Stimulated activated CD8-positive, alpha-beta memory T cell treated with anti-CD3 and anti-CD28 coated beads, Interleukin-7, amount 100 ng/mL, for 1 hour (primary cell): ENCODE results near the gene FAU.
A peak's percentile ranks its signal among the peaks of the same experiment; 100 is the strongest.

Source experiments
- DNase-seq, 2 donors: peaks; one replicate each; pipeline ENCODE4 v3.0.0-alpha.2; 2020; ENCODE audit warnings: low read depth in 2 of 2

Gene FAU

DNA sequence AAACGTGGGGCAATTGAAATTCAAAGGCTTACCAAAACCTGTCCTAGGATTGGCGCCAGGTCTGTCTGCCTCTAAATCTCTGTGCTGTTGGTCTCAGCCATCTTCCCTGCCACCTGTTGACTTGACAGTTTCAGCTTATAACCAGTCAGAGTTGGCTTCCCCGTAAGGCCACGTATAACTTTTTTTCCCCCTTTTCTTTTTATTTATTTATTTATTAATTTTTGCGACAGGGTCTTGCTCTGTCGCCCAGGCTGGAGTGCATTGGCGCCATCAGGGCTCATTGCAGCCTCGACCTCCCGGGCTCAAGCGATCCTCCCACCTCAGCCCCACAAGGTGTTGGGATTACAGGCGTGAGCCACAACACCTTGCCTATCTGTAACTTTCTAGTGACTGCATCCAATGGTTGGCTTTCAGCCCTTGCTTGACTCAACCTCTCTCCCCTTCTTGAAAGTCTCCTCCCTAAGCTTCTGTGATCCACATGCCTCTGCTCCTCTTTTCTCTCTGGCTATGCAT lies 13.8 kb upstream of the FAU start:
- no peak for DNase-seq

GRCh38 chr11:65134952-65135632 lies 13.2 kb upstream of the FAU start:
- DNase-seq, result peak; percentile 60 to 65

- DNase-seq, result peak; percentile 80
These were observed 12.5 kb upstream of the FAU start, which contains the start of gene SYVN1 for GRCh38 chr11:65134240-65134951. TSS of gene SYVN1 (minus strand) at chr11:65134519. CDS start at chr11:65133601, 918 bp downstream.

- no peak for DNase-seq
These were observed 11.8 kb upstream of the FAU start for GRCh38 chr11:65133724-65134123.

DNA sequence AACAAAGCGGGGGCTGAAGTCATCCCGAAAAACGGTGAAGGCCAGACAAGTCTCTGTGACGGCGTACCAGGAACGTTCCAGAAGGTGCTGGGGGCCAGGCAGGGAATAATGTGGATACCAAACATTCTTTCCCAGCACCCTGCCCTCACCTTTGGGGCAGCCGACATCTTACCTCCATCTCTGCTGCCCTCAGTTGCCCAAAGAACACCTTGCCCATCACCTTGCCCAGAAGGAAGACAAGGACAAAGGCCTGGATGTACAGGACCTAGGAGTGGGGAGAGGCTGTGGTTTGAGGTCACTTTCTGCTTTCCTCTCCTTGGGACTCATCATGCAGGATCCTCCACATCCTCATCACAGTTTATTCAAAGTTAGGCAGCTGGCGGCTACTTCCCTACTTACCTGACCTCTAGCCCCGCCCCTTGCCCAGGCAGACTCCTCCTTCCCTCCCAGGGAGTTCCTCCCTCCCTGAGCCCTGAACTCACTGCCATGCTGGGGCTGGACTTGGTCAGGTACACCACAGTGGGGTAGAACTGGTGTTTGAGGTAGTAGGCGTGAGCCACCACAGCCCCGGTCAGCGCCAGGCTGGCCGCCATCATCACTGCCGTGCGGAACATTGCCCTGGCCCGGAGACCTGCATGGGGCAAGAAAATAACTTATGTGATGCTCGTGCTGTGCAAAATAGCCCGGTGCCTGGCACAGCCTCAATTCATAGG lies 11.2 kb upstream of the FAU start:
- no peak for DNase-seq

DNA sequence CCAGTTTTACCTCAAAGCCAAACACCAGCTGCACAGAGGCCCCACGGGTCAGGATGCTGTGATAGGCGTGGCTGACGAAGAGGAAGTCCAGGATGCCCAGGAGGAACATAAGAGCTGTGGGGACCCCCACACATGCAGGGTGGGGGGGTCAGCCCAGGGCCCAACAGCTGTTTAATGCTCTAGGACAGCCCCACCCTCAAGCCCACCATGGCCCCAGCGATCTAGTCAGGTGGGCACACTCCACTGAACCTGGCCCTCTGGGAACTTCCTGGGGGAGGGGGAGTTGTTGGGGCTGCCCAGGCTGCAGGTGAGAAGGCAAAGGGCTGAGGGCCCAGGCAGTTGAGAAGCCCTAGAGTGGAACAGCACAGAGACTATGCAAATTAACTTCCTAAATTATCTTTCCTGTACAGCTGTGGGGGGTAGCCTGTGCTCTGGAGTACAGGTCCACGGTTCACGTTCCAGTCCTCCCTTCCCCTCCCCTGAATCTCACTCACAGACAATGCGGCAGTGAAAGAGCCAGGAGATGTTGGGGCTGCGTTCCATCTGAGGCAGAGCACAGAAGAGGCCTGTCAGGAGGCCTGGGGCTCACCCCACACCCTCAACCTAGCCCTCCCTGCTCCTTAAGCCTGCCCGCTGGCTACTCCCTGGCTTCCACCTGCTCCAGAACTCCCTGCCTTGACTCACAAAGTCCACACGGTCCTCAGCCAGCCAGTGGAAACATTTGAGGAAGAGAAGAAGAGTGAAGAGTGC lies 10.5 kb upstream of the FAU start:
- DNase-seq, result no peak

GRCh38 chr11:65131895-65132237 lies 9.9 kb upstream of the FAU start:
- no peak for DNase-seq

DNA sequence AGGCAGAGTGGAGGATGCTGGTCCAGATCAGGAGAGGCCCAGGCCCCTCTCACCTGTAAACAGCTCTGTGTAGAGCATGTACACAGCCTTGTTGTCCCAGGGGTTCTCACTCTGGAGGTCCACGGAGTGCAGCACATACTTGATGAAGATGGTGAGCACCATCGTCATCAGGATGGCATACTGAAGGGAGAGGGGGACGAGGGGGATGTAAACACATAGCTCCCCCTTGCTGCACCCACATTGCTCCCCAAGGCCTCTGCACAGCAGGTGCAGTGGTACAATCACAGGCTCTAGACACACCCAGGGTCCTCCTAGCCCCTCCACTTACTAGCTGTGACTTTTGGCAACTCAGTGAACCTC lies 9.5 kb upstream of the FAU start:
- no peak for DNase-seq

- no peak for DNase-seq
These were observed 8.9 kb upstream of the FAU start for GRCh38 chr11:65130631-65131416.

- DNase-seq, result no peak
These were observed 7.9 kb upstream of the FAU start for GRCh38 chr11:65129649-65130441.

GRCh38 chr11:65128182-65129145 lies 6.5 kb upstream of the FAU start:
- DNase-seq, result no peak

DNA sequence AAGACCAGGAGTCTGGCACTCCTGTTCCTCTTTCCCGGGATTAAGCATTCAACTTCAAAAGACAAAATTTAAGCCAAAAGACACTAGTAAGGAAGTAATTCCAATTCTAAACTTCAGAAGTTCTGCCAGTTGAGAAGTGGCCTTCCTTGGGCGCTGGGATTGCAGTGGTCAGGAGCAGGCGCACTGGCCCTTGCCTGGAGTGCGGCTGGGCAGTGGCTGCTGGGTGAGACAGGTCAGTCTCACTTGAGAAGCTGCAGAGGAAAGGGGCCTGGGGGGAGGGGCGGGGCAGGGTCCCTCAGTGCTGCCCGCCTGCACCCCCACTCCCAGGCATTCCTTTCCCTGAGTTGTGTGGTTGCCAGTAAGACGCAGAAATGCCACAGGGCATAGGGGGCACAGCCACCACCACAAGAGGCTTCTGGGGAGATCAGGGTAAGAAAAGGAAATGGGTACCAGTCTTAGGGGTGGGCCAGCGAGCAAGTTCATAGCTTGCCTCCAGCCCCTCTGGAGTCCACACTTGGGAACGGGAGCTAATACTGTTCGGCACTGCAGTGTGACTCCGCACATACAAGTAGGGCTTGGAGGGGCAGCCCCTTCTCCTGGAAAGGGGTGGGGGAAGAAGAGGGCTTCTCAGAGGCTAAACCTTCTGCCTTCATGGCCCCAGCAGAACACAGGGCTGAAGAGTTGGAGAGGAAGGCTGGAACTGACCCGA lies 5.7 kb upstream of the FAU start:
- DNase-seq, result no peak

- DNase-seq, result no peak
These were observed 4.8 kb upstream of the FAU start for GRCh38 chr11:65126624-65127274.

DNA sequence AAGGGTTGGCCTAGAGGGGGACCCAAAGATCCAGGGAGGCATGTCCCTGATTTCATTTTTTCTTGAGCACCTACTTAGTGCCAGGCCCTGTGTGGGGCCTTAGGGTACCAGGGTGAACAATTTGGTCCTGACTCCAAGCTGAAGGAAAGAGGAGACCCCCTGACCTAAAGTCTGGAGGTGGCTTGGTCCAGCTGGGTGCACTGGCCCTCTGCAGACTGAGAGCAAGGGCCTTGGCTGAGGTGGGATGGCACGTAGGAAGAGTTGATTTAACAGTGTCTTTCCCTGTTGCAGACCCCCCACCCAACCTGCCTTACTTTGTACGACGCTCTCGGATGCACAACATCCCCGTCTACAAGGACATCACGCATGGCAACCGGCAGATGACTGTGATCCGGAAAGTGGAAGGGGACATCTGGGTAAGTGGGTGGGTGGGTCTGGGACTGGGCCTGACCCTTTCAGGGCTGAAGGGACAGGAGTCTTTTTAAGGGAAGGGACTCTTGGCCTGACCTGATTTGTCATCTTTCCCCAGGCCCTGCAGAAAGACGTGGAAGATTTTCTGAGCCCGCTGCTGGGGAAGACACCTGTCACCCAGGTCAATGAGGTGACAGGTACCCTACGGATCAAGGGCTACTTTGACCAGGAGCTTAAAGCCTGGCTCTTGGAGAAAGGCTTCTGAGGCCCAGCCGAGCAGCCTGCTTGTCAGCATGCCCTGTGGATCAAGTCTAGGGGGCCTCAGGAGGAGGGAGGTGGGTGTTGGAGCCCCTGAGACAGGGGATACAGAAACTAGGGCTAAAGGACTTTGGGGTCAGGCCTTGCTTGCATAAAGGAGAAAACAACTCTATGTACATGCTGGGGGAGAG lies 3.5 kb upstream of the FAU start:
- DNase-seq, result no peak

DNA sequence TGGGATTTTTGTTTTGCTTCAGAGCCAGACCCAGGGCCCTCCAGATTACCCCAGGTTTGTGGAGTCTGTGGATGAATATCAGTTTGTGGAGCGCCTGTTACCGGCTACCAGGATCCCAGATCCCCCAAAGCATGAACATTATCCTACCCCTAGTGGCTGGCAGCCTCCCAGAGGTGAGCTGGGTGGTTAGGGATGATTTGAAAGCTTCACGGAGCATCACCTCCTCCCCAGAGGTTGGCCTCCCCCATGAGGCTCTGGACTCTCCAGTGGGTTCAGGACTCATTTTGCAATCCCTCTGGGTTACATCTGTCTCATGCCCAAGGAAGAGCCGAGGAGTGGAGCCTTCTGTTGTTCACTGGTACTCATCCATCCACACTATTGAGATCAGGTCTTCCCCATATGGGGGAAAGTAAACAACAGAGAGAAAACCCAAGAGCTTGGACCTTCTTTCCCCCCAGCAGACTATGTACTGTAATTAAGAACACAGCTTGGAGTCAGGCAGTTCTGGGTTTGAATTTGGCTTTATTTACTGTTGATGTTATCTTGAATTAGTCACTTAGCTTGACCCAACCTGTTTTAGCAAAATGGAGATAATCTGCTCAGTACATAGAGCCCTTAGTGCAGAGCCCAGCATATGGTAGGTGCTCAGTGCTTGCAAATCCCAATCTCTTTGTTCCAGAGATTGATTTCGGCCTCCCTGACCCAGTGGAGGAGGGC lies 2.7 kb upstream of the FAU start:
- DNase-seq, result no peak

GRCh38 chr11:65121447-65121864 lies 478 bp downstream of the FAU start:
- DNase-seq, result no peak
